NCI-H226 (cell line): ENCODE measurements around the gene ZCCHC3.

Experiments
- DNase-seq: peaks from one replicate; pipeline ENCODE4 v3.0.0-alpha.2; 2015

Gene ZCCHC3

DNA sequence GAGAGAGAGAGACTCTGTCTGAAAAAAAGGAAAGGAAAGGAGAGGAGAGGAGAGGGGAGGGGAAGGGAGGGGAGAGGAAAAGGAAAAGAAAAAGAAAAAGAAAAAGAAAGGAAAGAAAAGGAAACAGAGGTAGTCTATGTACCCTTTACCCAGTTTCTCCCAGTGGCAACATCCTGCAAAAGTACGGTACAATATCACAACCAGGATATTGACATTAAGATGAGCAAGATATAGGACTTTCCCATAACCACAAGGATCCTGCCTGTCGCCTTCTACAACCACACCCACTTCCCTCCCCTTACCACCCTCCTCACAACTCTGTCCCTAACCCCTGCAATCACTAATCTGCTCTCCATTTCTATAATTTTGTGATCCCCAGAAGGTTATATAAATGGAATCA, 10.9 kb upstream of the ZCCHC3 start:
- DNase-seq, result no peak

DNA sequence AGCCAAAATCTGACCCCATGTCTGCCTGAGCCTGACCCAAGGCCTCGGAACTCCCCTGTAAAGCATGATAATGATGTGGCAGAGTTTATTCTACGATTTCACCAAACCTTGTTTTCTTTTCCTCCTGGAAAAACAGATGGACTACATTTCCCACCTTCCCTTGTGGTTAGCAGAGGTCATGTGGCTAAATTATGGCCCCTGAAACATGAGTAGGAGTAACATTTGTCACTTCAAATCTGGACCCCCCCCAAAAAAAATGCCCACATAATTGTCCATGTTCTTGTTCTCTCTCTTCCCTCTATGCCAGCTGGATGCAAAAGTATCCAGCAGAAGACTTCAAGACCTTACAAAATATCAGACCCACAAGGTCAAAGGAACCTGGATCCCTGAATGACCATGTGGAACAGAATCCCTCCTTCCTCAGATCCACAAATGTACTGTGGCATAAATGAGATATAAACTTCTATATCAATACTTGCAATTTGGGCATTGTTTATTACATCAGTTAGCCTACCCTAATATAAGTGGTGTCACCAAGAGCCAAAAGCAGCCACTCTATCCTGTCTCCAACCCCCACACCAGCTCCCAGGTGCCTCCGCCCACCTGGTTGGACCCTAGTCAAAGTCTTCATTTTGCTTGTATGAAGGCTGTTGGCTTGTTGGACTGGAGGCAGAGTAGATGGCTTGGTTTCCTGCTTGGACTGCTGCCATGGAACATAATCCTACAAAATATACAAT, 8.2 kb upstream of the ZCCHC3 start:
- no peak for DNase-seq

DNA sequence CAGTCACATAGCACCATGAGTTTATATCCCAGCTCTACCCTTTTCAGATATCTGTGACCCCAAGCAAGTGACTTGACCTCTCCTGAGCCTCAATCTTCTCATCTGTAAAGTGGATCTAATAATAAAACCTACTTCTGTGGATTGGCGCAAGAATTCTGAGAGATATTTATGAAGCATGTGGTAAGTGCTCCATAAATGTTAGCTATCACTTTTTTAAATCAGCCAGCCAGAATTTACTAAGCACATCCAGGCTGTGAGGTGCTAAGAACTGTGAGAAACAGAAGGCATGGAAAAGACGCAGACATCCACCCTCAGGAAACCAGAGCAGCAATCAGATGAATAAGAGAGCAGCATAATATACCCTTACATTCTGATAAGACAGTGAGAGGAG, 7.7 kb upstream of the ZCCHC3 start:
- no peak for DNase-seq

DNA sequence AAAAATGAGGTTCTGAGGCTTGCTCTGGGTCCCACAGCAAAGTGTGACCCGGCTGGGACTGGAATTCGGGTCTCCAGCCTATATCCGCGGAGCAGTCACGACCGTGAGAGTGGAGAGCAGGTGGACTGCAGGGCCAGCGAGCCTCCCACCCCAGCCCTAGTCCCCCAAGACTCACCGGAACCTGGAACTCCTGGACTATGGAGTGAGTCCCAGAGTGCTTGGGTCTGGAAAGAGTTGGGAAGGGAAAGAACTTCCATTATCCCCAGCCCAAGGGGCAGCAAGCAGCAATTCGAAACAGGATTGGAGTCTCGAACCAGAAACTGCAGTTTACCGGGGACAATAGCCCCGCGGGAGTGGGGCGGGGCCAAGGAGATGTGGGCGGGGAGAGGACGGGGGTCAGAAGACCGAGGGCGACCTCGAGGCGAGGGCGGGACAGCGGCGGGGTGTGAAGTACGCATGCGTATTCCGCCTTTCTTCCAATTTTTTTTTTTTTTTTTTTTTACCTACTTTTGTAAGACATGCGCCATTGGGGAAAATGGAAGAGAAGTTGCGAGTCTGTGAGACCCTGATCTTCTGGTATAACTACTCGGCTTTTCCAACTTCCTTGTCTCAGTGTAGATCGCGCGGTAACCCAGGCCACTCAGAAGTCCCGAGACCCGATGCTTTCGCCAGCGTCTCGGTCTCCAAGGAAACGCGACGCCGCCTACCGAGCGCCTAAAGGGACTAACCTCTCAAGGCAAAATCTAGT, 7.1 kb upstream of the ZCCHC3 start, which contains the start of gene C20orf96:
TSS of gene C20orf96 (minus strand) at position 667 of the 748 bp plus-strand sequence. CDS start at position 527, 140 bp downstream.
- DNase-seq, result peak; percentile 64

DNA sequence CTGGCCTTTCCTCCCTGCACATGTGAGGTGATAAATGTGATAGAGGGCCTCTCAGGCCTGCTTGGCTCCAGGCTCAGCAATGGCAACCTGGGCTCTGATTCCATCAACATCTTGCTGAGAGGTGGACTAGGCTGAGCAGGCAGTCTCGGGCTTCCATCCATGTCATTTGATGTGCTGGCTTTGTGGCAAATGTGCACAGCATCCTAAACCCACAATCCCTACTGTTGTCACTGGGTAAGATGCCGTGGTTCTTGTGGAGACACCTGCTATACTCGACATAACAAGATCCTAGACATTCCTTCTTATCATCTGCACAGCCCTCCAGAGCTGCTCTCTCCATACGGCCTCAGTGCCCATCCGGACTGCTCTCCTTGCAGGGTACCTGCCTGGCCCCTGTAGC, 2.8 kb upstream of the ZCCHC3 start:
- no peak for DNase-seq

DNA sequence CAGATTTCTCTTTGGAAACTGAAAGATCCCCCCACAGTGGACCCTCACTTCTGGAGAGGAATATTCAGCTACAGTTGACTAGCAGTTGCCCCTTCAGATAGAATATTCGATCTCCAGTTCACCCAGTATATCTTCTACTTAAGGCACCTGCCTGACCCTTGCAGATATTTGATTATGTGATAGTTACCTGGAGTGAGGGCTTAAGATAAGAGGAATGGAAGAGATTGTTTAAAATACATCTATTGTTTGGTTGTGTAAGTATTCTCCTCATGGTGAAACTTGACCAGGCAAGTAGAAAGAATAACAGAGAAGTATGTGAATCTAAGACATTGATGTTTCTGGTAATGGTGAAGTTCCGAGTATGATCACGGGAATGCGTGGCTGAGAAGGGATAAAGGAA, 1.6 kb upstream of the ZCCHC3 start:
- no peak for DNase-seq

DNA sequence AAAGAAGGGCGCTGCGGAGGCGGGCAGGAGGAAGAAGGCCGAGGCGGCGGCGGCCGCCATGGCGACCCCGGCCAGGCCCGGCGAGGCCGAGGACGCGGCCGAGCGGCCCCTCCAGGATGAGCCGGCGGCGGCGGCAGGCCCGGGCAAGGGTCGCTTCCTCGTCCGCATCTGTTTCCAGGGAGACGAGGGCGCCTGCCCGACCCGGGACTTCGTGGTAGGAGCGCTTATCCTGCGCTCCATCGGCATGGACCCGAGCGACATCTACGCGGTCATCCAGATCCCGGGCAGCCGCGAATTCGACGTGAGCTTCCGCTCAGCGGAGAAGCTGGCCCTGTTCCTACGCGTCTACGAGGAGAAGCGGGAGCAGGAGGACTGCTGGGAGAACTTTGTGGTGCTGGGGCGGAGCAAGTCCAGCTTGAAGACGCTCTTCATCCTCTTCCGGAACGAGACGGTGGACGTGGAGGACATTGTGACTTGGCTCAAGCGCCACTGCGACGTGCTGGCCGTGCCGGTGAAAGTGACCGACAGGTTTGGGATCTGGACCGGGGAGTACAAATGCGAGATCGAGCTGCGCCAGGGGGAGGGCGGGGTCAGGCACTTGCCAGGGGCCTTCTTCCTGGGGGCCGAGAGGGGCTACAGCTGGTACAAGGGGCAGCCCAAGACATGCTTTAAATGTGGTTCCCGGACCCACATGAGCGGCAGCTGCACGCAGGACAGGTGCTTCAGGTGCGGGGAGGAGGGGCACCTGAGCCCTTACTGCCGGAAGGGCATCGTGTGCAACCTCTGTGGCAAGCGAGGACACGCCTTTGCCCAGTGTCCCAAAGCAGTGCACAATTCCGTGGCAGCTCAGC, 780 bp downstream of the ZCCHC3 start:
- peak; percentile 32 for DNase-seq

DNA sequence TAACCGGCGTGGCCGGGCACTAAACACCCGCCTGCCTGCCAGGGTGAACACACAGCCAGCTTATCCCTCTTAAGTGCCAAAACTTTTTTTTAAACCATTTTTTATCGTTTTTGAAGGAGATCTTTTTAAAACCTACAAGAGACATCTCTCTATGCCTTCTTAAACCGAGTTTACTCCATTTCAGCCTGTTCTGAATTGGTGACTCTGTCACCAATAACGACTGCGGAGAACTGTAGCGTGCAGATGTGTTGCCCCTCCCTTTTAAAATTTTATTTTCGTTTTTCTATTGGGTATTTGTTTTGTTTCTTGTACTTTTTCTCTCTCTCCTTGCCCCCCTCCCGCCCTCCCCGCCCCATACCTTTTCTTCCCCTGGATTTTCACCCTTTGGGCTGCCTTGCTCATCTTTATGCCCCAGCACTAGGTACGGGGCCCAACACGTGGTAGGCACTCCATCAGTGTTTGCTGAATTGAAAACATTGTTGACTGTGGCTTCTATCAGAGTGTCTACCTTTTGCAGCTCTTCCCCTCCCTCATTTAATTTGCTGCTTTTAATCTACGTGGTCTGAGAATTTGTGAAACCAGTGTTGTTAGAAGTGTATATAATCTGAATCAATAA, 1.5 kb downstream of the ZCCHC3 start:
- DNase-seq, result no peak

DNA sequence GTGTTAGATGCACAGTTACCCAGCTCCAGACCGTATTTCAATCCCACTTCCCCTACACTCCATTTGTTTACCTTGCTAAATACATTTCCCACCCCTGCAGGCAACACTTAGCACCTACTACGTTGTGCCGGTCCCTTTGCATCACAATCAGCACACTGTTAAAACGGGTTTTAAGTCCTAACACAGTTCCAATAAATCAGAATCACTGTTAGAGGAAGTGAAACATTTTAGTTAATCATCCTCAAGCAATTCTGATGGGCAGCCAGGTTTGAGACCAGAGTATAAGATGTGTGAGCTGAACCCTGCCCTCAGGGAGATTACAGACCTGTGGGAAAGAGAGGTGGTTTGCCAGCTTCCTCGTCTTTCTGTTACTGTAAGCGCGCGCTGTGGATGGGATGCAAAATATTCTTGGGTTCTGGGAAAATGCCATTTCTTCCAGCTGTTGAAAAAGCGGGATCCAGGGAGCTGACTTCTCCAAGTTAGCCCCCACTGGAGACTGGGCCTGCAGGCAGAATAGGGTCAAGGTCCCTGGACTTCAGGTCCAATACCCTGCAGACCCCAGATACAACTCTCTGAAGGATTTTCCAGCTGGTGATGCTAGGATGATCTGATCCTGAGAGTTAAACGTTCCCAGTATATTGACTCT, 3.1 kb downstream of the ZCCHC3 start:
- DNase-seq, result no peak

DNA sequence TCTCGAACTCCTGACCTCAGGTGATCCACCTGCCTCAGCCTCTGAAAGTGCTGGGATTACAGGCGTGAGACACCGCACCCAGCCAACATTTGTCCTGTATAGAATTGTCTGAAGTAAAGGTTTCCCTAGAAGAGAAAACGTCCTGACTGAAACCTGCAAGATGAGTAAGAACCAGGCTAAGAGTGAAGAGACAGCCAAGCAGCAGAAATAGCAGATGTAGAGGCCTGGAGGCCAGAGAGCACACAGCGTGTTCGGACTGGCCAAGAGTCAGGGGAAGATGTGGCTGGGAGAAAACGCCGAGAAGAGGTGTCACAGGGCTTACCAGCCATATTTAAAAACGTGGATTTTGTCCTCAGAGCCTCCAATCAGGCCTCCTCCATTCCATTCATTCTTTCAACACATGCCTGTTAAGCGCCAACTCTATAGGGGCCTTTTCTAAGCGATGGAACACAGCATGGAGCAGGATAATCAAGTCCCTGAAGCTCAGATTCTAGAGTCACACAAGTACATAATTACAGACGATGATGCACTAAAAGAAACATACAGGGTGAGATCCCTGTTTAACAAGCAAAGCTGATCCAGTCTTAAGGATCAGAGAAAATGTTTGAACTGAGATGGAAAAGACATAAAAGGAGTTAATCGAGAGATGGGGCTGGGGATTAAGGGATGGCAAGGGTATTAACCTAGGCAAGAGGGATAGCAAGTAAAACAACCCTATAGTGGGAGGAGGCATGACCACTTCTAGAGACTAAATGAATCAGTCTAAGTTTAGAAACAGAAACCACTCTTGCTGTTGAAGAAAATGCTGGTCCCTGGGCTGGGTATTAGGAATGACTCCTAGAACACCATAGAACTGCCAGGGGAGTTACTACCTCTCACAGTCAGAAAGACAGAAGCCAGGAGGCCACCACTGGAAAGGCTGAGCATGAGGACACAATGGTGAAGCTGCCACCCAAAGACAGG, 4.8 kb downstream of the ZCCHC3 start:
- no peak for DNase-seq

DNA sequence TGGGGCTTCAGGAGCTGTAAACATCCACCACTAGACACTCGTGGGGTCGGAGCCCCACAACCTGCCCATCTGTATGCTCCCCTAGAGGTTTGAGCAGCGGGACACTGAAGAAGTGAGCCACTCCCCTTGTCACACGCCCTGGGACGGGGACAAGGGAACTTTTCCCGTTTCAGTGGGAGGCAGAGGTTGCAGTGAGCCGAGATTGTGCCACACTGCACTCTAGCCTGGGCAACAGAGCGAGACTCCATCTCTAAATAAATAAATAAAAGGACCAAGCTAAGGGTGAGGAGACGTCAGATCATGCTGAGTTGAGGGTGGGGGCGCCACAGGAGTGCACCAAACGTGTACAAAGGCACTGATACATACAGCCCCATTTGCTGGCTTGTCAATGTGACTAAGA, 8.4 kb downstream of the ZCCHC3 start:
- no peak for DNase-seq

DNA sequence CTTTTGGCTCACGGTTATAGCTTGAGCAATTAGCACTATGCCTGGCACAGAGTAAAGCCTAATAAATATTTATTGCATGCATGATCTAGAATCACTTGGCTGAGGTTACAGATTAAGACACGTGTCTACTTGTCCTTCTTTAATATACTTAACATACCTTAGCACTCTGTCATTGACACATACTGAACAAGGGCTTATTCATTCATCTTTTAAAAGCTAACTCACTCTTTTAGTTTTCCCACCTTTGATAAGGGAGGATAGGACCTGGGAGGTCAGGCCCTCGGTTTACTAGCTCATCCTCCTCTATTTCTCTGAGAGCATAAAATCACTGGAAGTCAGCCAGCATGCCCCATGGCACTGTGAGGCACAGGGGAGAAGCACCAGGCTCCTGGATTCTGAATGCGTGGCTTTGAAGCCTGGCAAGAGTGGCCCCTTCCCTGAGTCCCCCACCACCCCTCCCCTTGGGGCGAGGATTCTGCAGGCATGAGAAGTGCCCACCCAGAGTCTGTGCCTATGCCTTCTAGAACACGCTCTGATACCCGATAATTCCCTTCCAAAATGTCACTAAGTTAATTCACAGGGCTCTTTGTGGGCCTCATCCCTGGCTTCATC, 11.2 kb downstream of the ZCCHC3 start:
- DNase-seq, result no peak

DNA sequence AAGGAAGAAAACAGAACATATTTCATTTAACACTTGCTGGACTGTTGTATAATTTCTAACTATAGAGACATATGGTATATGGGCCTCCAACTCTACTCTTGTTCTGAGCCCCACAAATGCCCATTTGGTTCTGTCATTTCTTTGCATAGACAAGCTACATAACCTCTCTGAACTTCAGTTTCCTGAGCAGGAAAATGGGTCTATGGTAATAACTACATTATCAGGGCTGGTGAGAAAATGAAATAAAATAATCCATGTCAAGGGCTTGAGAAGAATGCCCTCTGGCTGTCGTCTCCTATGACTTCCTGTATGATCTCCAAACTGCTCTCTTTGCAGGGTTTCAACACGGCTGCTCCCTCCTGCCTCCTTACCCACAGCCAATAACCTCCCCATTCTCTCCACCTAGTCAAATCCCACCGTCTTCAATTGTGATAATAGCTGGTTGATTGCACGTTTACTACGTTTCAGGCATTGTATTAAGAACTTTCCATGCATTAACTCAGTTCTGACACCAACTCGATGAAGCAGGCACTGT, 12.0 kb downstream of the ZCCHC3 start:
- no peak for DNase-seq

DNA sequence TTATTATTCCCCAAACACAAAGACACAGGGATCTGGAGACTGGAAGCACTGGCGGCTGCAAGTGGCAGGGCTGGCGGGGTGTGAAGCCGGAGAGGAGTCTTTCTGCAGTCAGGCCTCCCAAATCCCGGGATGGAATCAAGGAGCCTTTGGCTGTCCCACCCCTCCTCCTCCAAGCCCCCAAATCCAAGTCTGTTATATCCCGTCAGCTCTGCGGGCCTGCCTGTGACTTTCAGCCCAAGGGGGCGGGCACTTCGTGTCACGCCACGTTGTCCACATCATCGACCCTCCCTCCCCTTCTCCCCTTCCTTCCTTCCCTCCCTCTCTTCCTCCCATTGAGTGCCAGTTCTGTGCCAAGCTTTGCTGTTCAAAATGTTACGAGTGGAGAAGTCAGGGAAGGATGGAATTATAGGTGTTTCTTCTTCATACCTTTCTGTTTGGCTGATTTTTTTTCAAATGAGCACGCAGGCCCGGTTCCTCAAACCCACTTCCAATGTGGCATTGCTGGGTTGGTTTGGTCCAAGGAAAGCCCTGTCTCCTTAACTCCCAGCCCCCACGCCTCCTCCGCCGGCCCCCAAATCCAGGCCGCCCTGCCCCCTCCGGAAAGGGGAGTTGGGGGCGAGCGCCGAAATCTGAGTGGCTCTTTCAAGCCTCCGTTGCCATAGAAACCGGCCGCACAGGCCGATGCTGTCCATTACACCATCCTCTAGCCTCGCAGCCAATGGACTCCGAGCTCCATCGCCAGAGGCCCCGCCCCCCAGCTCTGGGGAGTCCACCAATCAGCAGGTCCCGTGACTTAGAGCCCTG, 12.7 kb downstream of the ZCCHC3 start:
- DNase-seq, result peak; percentile 86

DNA sequence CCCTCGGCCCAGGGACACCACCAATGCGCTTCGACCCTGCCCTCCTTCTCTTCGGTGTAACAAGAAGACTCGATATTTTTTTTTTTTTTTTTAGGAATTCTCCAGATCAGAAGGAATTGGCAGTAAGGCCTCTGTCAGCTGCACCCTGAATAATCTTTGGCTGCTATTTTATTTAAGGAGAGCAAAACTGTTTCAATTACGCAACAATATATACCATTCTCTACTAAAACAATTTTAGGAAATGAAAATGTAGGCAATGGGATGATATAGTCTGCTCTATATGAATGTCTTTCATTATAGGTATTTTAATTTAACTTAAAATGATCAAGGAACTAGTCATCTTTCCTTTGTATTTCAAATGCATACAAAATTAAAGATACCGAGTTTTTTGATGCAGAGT, 13.3 kb downstream of the ZCCHC3 start:
- no peak for DNase-seq

DNA sequence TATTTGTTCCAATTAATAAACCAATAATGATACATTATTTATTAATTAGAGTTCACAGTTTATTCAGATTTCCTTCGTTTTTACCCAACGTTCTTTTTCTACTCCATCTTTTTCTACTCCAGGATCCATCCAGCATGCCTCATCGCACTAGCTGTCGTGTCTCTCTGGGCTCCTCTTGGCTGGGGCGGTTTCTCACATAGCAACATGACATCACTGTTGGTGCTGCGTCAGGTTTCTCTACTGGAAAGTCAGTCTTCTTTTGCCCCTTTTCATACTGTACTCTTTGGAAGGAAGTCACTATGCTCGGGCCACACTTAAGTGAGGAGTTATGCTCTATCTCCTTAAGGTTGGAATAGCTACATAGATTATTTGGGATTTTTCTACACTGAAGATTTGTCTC, 14.2 kb downstream of the ZCCHC3 start:
- no peak for DNase-seq

DNA sequence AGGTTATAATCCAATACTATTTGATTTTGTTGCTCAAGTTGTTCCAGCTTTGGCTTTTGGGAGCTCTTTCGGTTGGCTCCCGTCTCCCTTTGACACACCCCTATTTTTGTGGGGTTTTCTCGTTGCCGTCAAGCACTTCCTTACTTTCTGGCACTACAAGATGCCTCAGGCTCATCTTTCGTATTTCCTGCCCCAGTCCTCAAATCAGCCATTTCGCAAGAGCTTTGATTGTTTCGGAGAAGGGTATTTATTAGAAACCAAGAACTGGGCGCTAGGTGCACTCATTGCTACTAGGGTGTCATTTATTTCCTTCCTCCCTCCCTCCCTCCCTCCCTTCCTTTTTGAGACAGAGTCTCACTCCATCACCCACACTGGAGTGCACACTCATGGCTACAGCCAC, 14.7 kb downstream of the ZCCHC3 start:
- DNase-seq, result no peak

DNA sequence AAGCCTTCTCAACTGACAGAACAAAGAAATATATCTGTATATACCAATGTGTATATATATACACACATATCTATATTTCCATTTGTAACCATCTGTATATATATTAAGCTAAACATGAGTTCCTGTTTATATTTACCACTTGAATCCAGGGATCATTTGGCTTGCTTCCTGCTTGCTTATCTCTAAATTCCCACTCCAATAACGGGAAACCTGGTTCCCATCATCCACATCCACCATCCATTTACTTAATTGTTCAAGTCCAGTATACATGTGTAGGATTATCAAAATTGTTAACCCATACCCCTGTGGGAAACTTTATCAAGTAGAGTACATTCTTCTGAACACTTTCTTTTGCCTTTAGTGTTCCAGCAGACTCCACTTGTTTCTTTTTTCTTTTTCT, 15.5 kb downstream of the ZCCHC3 start:
- no peak for DNase-seq

DNA sequence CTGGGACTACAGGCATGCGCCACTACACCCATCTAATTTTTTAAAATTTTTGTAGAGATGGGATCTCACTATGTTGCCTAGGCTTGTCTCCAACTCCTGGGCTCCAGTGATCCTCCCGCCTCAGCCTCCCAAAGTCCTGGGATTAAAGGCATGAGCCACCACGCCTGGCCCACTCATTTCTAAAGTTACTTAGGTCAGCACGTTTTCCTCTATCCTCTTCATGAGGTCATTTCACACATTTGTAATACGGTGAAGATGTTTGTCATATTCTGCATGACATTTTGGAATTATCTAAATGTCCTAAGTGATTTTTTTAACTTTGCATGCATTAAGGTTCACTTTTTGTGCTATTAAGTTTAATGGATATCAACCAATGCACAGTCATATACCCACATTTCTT, 16.0 kb downstream of the ZCCHC3 start:
- no peak for DNase-seq

DNA sequence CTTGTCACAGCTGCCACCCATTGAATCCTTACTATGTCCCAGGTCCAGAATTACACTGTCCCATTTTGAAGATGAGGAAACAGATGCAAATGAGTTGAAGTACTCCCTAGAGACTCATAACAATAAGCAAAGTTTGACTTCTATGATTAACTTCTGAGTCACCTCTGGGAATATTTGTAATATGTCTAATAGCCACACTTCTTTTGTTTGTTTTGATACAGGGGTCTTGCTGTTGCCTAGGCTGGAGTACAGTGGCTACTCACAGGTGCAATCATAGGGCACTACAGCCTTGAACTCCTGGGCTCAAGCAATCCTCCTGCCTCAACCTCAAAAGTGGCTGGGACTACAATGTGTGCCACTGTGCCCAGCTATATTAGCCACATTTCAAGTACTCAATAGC, 16.6 kb downstream of the ZCCHC3 start:
- peak; percentile 43 for DNase-seq
